Measurements from ENCODE around the gene SH3BP1.

SH3BP1 gene

DNA sequence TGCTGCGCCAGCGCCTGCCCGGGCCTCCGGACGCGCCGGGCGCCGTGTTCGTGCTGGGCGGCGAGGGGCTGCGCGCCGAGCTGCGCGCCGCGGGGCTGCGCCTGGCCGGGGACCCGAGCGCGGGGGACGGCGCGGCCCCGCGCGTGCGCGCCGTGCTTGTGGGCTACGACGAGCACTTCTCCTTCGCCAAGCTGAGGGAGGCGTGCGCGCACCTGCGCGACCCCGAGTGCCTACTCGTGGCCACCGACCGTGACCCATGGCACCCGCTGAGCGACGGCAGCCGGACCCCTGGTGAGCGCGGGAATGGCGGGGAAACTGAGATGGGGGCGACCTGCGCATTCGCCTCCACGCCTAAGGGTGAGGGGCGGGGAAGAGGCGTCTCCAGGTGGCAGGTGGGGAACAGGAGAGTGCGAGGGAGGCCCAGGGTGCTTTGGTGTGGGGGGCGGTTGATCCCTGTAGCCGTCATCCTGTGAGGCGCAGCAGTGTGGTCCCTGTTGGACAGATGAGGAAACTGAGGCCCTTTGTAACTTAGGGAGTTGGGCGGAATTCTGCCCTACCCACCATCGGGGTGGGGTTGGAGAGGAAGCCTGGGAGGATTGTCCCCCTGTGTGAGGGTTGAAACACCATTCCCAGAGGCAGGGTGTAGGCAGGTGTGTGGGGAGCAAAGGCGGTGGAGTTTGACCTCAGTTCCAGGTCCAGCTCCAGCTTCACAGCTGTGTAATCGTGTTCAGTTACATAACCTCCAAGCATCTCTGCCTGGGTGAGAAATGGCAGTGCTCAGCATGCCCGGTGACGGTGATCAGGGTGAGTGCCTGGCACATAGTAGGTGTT is 19.8 kb downstream of the SH3BP1 start:
- no peak for DNase-seq (ENCODE audit: low read depth)

- no peak for DNase-seq (ENCODE audit: low read depth)
Observed at GRCh38 chr22:37659897-37660708, 20.6 kb downstream of the SH3BP1 start.

DNA sequence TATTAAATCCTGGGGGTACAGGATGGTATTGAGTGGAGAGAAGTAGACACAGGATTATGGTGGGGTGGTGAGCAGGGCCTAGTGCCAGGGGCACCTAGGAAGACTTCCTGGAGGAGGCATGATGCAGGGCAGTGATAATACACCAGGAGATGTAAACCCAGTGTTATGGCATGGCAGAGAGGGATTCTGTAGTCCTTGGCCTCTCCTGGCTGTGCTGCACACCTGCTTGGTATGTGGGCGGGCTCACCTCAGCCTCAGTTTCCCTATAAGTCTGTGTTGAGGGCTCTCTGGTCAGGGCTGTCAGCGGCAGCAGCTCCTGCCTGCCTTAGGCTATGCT is 21.2 kb downstream of the SH3BP1 start:
- DNase-seq (ENCODE audit: low read depth), result no peak

GRCh38 chr22:37661160-37661924 is 21.9 kb downstream of the SH3BP1 start:
- no peak for DNase-seq (ENCODE audit: low read depth)

DNA sequence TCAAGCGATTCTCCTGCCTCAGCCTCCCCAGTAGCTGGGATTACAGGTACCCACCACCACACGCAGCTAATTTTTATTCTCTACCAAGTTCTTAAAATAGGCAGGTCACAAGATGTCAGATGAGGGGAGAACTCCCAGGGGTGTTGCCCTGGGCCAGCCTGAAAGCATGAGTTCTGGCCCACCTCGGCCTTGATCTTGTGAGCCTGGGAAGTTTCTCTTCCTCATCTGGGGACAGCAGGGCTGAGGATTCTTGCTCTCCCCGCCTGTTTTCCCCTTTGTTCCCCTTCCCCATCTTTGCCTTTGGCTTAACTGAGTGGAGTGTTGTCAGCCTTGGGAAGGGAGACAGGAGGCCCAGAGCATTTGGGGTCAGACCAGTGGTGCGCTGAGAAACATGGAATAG is 22.6 kb downstream of the SH3BP1 start:
- DNase-seq (ENCODE audit: low read depth), result no peak

DNA sequence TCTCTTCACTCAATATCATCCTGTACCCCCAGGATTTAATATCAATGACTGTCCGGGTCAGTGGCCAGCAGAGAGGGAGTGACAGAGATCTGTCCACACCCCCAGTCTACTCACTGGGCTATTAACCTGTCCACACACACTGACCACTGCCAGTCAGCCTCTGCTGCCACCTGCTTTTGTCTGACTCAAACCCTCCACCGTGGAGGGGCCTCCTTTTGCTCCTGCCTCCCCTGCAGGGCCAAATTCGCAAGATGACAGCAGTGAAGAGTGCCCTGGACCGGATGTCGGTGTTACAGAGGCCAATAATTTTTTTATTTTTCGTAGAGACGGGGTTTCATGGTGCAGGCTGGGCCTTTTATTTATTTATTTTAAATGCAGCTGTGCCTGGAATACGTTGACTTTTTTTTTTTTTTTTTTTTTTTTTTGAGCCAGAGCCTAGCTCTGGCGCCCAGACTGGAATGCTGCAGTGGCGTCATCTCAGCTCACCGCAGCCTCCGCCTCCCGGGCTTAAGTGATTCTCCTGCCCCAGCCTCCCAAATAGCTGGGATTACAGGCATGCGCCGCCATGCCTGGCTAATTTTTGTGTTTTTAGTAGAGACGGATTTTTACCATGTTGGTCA is 24.2 kb downstream of the SH3BP1 start:
- no peak for DNase-seq (ENCODE audit: low read depth)

- DNase-seq (ENCODE audit: low read depth), result no peak
Observed at GRCh38 chr22:37664249-37665101, 25.0 kb downstream of the SH3BP1 start.

- DNase-seq (ENCODE audit: low read depth), result no peak
Observed at GRCh38 chr22:37665487-37665886, 26.0 kb downstream of the SH3BP1 start.

DNA sequence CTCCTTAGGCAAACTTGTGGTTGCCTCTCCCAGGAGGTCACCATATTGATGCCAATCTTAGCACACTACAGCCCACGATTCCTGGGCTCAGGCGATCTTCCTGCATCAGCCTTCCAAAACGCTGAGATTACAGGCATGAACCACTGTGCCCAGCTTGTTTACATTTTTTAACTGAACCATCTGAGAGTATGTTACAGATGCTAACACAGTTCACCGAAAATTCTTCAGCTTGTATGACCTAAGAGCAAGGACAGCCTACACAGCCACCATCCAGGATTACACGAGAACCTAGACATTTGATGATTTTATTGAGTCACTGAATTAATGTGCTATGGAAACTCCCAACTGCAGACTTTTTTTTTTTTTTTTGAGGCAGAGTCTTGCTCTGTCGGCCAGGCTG is 30.1 kb downstream of the SH3BP1 start:
- DNase-seq (ENCODE audit: low read depth), result no peak

GRCh38 chr22:37672206-37672919 is 32.9 kb downstream of the SH3BP1 start:
- DNase-seq (ENCODE audit: low read depth), result no peak

DNA sequence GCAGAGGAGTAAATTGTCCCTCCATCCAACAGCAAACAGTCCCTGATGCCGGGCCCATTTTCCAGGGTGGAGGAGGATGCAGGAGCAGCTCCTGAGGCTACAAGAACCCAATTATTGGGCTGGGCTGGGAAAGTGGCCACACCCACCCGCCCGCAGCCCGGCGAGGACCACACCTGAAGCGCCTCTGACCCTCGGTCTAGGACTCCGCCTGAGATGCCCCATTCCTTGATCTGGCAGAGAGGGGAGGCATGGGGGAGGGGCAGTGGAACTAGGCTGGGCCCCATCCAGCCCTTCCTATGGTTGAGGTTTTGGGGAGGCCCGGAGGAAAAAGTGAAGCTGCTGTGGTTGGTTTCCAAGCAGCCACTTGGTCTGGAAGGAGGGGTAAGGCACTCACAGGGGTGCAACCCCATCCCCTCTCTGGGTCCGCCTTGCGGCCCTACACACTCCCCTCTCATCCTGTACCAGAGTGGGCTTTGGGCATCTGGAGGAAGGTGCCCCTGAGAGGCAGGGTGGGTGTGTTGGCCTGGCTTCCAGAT is 33.5 kb downstream of the SH3BP1 start:
- no peak for DNase-seq (ENCODE audit: low read depth)

DNA sequence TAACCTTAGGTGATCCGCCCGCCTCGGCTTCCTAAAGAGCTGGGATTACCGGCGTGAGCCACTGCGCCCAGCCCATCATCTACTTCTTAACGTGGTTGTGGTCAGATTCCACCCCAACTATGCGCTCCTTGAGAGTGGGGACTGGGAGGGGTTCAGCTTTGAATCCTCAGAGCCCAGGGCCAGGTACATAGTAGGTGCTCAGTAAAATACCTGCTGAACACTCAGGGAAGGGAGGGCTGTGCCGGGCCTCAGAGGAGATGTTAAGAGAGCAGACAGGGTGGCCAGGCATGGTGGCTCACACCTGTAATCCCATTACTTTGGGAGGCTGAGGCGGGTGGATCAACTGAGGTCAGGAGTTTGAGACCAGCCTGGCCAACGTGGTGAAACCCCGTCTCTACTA is 34.8 kb downstream of the SH3BP1 start:
- no peak for DNase-seq (ENCODE audit: low read depth)

- DNase-seq (ENCODE audit: low read depth), result peak; percentile 46
Observed at GRCh38 chr22:37674951-37675929, 35.8 kb downstream of the SH3BP1 start, which contains the start of gene LGALS1. TSS of gene LGALS1 (plus strand) at chr22:37675636. CDS start at chr22:37675703, 67 bp downstream.

- no peak for DNase-seq (ENCODE audit: low read depth)
Observed at GRCh38 chr22:37675930-37676735, 36.7 kb downstream of the SH3BP1 start.

DNA sequence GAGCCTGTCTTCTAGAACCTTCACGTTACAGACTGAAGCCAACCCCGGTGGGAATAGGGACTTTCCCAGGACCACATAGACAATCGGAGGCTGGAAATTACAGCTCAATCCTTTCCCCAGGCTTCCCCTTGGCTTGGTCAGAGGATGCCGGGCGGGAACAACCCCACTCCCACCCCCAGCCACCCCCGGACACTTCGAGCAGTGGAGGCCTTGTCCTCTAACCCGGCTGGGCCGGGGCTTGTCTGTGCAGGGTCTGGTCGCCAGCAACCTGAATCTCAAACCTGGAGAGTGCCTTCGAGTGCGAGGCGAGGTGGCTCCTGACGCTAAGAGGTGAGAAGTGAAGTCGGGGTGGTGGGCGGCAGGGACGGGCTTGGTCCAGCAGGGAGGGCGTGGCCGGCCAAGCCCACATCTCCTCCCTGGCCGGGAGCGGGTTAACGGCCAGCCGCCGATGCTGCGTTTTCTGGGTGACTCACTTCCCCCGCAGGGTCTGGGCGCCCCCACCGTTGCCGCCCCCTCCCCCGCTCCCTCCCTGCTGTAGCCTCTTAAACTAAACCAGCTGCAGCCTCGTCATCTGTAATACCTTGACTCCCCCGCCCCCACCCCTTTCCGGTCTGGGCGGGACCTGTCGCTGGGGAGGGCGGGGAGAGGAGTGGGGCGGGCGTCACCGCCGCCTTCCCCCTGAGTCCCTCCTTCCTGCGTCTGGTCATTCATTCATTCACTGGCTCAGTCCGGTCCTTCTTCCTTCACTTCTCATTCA is 37.4 kb downstream of the SH3BP1 start:
- DNase-seq (ENCODE audit: low read depth), result peak; percentile 95

GRCh38 chr22:37677493-37677974 is 38.1 kb downstream of the SH3BP1 start:
- DNase-seq (ENCODE audit: low read depth), result no peak

GRCh38 chr22:37678372-37678771 is 38.9 kb downstream of the SH3BP1 start:
- no peak for DNase-seq (ENCODE audit: low read depth)
